Common myeloid progenitor, CD34-positive (primary cell): Measurements from ENCODE around the gene NRDC.

ENCODE experiments used
- CTCF ChIA-PET: fragments of 350-600 bp; sonication (Branson Sonifier 250); formaldehyde crosslinking; loops from one replicate; lab custom pipeline; 2021; ENCODE audit warnings: antibody characterized with exemption; lab: Charles Lee
- POLR2A ChIA-PET: fragments of 350-600 bp; sonication (Branson Sonifier 250); formaldehyde crosslinking; loops from one replicate; lab custom pipeline; 2021; ENCODE audit warnings: antibody characterized with exemption; lab: Charles Lee
- DNase-seq, 3 donors: peaks; one replicate each; pipeline versions ENCODE4 v3.0.0 to v3.0.0-alpha.2; 2013
- H3K27ac ChIP-seq, 2 experiments: 1 replicate in 1 of 2; 2 replicates in 1 of 2; pipeline ENCODE4 v1.7.0; 2013; ENCODE audit warnings: inconsistent platforms in 2 of 2, low read length in 2 of 2, mild to moderate bottlenecking in 2 of 2, low read depth in 1 of 2, moderate library complexity in 1 of 2; ENCODE audit not compliant: severe bottlenecking in 2 of 2, insufficient read depth in 1 of 2, poor library complexity in 1 of 2
- H3K27me3 ChIP-seq, 5 experiments: replicated peaks in 2 of 5; 1 replicate in 3 of 5; 2 replicates in 2 of 5; pipeline versions ENCODE4 v1.6.1 to v1.7.0; 2013; ENCODE audit warnings: low read length in 4 of 5, mild to moderate bottlenecking in 2 of 5, moderate library complexity in 2 of 5, inconsistent platforms in 1 of 5; ENCODE audit not compliant: insufficient read depth in 5 of 5, control insufficient read depth in 4 of 5
- H3K36me3 ChIP-seq, 4 experiments: 1 replicate in 2 of 4; 2 replicates in 2 of 4; pipeline versions ENCODE4 v1.6.1 to v1.7.0; 2013; ENCODE audit warnings: low read length in 3 of 4, control low read depth in 1 of 4, mild to moderate bottlenecking in 1 of 4; ENCODE audit not compliant: control insufficient read depth in 4 of 4, insufficient read depth in 4 of 4
- H3K4me1 ChIP-seq, 4 experiments: 1 replicate in 3 of 4; 2 replicates in 1 of 4; pipeline versions ENCODE4 v1.6.1 to v1.7.1; 2013; ENCODE audit warnings: low read length in 3 of 4, mild to moderate bottlenecking in 3 of 4, control low read depth in 1 of 4, inconsistent platforms in 1 of 4, moderate library complexity in 1 of 4; ENCODE audit not compliant: control insufficient read depth in 4 of 4, insufficient read depth in 4 of 4; ENCODE audit errors: control extremely low read depth in 1 of 4
- H3K4me3 ChIP-seq, 7 experiments: 1 replicate in 4 of 7; 2 replicates in 3 of 7; pipeline versions ENCODE4 v1.5.1 to v1.7.0; 2013; ENCODE audit warnings: mild to moderate bottlenecking in 7 of 7, low read length in 6 of 7, moderate library complexity in 6 of 7, inconsistent platforms in 2 of 7, low read depth in 2 of 7, control low read depth in 1 of 7; ENCODE audit not compliant: insufficient read depth in 4 of 7, control insufficient read depth in 1 of 7; ENCODE audit errors: extremely low read depth in 1 of 7
- H3K9me3 ChIP-seq, 5 experiments: 1 replicate in 4 of 5; 2 replicates in 1 of 5; pipeline versions ENCODE4 v1.6.1 to v1.7.1; 2013; ENCODE audit warnings: low read length in 4 of 5, mild to moderate bottlenecking in 2 of 5, inconsistent platforms in 1 of 5, low read depth in 1 of 5, moderate library complexity in 1 of 5; ENCODE audit not compliant: control insufficient read depth in 4 of 5, insufficient read depth in 2 of 5; ENCODE audit errors: control extremely low read depth in 1 of 5
- WGBS: methylation state at CpG from one replicate; pipeline ENCODE4 v1.1.5; 2013; ENCODE audit not compliant: insufficient coverage; 5-methylcytosine and 5-hydroxymethylcytosine counted together

The NRDC gene

GRCh38 chr1:51858892-51859291, 19.6 kb downstream of the NRDC start:
- H3K4me1 ChIP-seq = peaks cover 0 to 12% (median 5%) of the 10 kb centered on the region in 4 experiments
- ChIA-PET CTCF (interaction anchor here (1.3 to 1.8 kb wide), 4 partner anchors 11 to 21 kb away, joined by 3 to 6 read pairs (median 4); no protein-coding TSS in a partner anchor), POLR2A (no interaction called here)
- no peaks in the 10 kb centered on the region for H3K27me3 ChIP-seq
- no peaks in the 10 kb centered on the region for H3K9me3 ChIP-seq
- peak overlapping the region in 1 of 2 experiments; percentile 2 for H3K27ac ChIP-seq
- WGBS = no CpG with 5 or more reads among the region's 1 CpG
- peaks cover 2 to 18% (median 10%) of the 10 kb centered on the region in 4 experiments for H3K36me3 ChIP-seq
- DNase-seq = no peak
- no peak overlapping the region for H3K4me3 ChIP-seq

GRCh38 chr1:51856745-51857144, 21.8 kb downstream of the NRDC start:
- H3K4me1 ChIP-seq = peaks cover 0 to 6% (median 2%) of the 10 kb centered on the region in 4 experiments
- H3K27ac ChIP-seq = no peak overlapping the region
- CTCF ChIA-PET = interaction anchor here (1.8 kb wide), 1 partner anchor 10 kb away, joined by 6 read pairs; no protein-coding TSS in a partner anchor
- H3K36me3 ChIP-seq = peaks cover 5 to 25% (median 11%) of the 10 kb centered on the region in 4 experiments
- POLR2A ChIA-PET = no interaction called here
- H3K27me3 ChIP-seq = no peaks in the 10 kb centered on the region
- H3K9me3 ChIP-seq = no peaks in the 10 kb centered on the region
- DNase-seq = no peak
- H3K4me3 ChIP-seq = no peak overlapping the region

GRCh38 chr1:51855624-51856023, 22.9 kb downstream of the NRDC start:
- Histone ChIP-seq H3K9me3 (no peaks in the 10 kb centered on the region), H3K36me3 (peaks cover 5 to 24% (median 10%) of the 10 kb centered on the region in 4 experiments), H3K4me3 (no peak overlapping the region), H3K27me3 (no peaks in the 10 kb centered on the region), H3K27ac (no peak overlapping the region), H3K4me1 (peaks cover 5 to 18% (median 11%) of the 10 kb centered on the region in 4 experiments)
- ChIA-PET CTCF (no interaction called here), POLR2A (no interaction called here)
- WGBS = 100% methylated on average over 1 of the region's 3 CpGs
- DNase-seq = no peak

- 100% methylated on average over 1 of the region's 2 CpGs for WGBS
- no peak overlapping the region for H3K27ac ChIP-seq
- ChIA-PET CTCF (interaction anchor here (0.6 to 2.3 kb wide), 4 partner anchors 10 to 41 kb away, joined by 3 to 7 read pairs (median 3); no protein-coding TSS in a partner anchor), POLR2A (no interaction called here)
- no peaks in the 10 kb centered on the region for H3K27me3 ChIP-seq
- no peak overlapping the region for H3K4me3 ChIP-seq
- peaks cover 5 to 28% (median 20%) of the 10 kb centered on the region in 4 experiments for H3K4me1 ChIP-seq
- no peak for DNase-seq
- H3K9me3 ChIP-seq = no peaks in the 10 kb centered on the region
- peaks cover 5 to 24% (median 10%) of the 10 kb centered on the region in 4 experiments for H3K36me3 ChIP-seq
Observed at GRCh38 chr1:51853360-51853759, 25.2 kb downstream of the NRDC start.

- Histone ChIP-seq H3K4me1 (peaks cover 5 to 28% (median 20%) of the 10 kb centered on the region in 4 experiments), H3K9me3 (peaks cover 0 to 3% (median 0%) of the 10 kb centered on the region in 5 experiments), H3K4me3 (no peak overlapping the region), H3K27ac (peak overlapping the region in 1 of 2 experiments; percentile 58), H3K36me3 (peaks cover 5 to 24% (median 10%) of the 10 kb centered on the region in 4 experiments), H3K27me3 (no peaks in the 10 kb centered on the region)
- WGBS = 83% methylated on average over 1 of the region's 5 CpGs
- ChIA-PET POLR2A (no interaction called here), CTCF (interaction anchor here (1.0 to 2.3 kb wide), 5 partner anchors 9 to 29 kb away, joined by 3 to 7 read pairs (median 3); no protein-coding TSS in a partner anchor)
- no peak for DNase-seq
Observed at GRCh38 chr1:51851882-51852396, 26.6 kb downstream of the NRDC start.

GRCh38 chr1:51850420-51851223, 27.9 kb downstream of the NRDC start:
- WGBS = 19% methylated on average over 6 of the region's 8 CpGs
- Histone ChIP-seq H3K9me3 (peaks cover 0 to 3% (median 0%) of the 10 kb centered on the region in 5 experiments), H3K27me3 (no peaks in the 10 kb centered on the region), H3K4me1 (peaks cover 5 to 27% (median 20%) of the 10 kb centered on the region in 4 experiments), H3K4me3 (peak overlapping the region in 4 of 7 experiments; percentile 32 to 57 (median 41)), H3K36me3 (peaks cover 2 to 24% (median 8%) of the 10 kb centered on the region in 4 experiments), H3K27ac (peak overlapping the region; percentile 61 to 77)
- CTCF ChIA-PET = interaction anchor here (1.1 kb wide), 2 partner anchors 10 to 49 kb away, joined by 3 read pairs; no protein-coding TSS in a partner anchor
- POLR2A ChIA-PET = no interaction called here
- DNase-seq = peak; percentile 54 to 90 (median 82)
